CD4-positive, CD25-positive, alpha-beta regulatory T cell (primary cell): ENCODE results near the gene B4GALNT2. TPM values are rescaled to one million over a fixed set of nuclear protein-coding genes. Genes with fewer than 3 reads are reported as not detected.
"Not testable (repeated sequence)": the region's sequence is repeated elsewhere in the genome, so short reads cannot be mapped to it uniquely, and the experiment has no call there.

Experiments used
- ATAC-seq, 2 donors: fragments of 150-1000 bp; cut with Tn5 transposase; one replicate each; pipeline ENCODE4 v1.10.0; 2021; ENCODE audit warnings: low read depth in 2 of 2, moderate number of reproducible peaks in 2 of 2, moderate library complexity in 1 of 2
- DNase-seq, 3 donors: peaks; one replicate each; pipeline versions ENCODE4 v3.0.0 to v3.0.0-alpha.2; 2012 to 2022; ENCODE audit warnings: mixed read lengths in 1 of 3
- H3K27ac ChIP-seq: one replicate; pipeline ENCODE4 v1.7.0; 2013; ENCODE audit warnings: mild to moderate bottlenecking, low read length; ENCODE audit not compliant: insufficient read depth, poor library complexity, severe bottlenecking
- H3K27me3 ChIP-seq: one replicate; pipeline ENCODE4 v1.7.0; 2013; ENCODE audit warnings: low read length; ENCODE audit not compliant: control insufficient read depth, insufficient read depth
- H3K36me3 ChIP-seq: one replicate; pipeline ENCODE4 v1.7.0; 2013; ENCODE audit warnings: mild to moderate bottlenecking, low read length, moderate library complexity; ENCODE audit not compliant: control insufficient read depth, insufficient read depth
- H3K4me1 ChIP-seq: 2 replicates; pipeline ENCODE4 v1.7.0; 2013; ENCODE audit warnings: mild to moderate bottlenecking, low read length; ENCODE audit not compliant: insufficient read depth, control insufficient read depth, poor library complexity, severe bottlenecking
- H3K4me3 ChIP-seq: one replicate; pipeline ENCODE4 v1.7.0; 2013; ENCODE audit warnings: low read depth, mild to moderate bottlenecking, low read length, moderate library complexity
- H3K9me3 ChIP-seq, 2 experiments: 1 replicate in 1 of 2; 2 replicates in 1 of 2; pipeline ENCODE4 v1.7.0; 2013; ENCODE audit warnings: low read length in 2 of 2, mild to moderate bottlenecking in 1 of 2, moderate library complexity in 1 of 2; ENCODE audit not compliant: control insufficient read depth in 2 of 2
- H3K27ac Mint-ChIP-seq, 3 donors: one replicate each; pipeline ENCODE4 v1.8.0; 2020 to 2022; ENCODE audit warnings: mild to moderate bottlenecking in 3 of 3, mixed read lengths in 3 of 3, moderate library complexity in 2 of 3
- H3K27me3 Mint-ChIP-seq: one replicate; pipeline ENCODE4 v1.8.0; 2022; ENCODE audit warnings: mild to moderate bottlenecking, mixed read lengths
- H3K36me3 Mint-ChIP-seq: one replicate; pipeline ENCODE4 v1.8.0; 2020; ENCODE audit warnings: mixed read lengths
- H3K4me1 Mint-ChIP-seq, 4 donors: one replicate each; pipeline ENCODE4 v1.8.0; 2020 to 2022; ENCODE audit warnings: mixed read lengths in 4 of 4, mild to moderate bottlenecking in 1 of 4
- H3K4me3 Mint-ChIP-seq, 4 donors: one replicate each; pipeline ENCODE4 v1.8.0; 2020 to 2022; ENCODE audit warnings: mild to moderate bottlenecking in 4 of 4, mixed read lengths in 4 of 4, moderate library complexity in 3 of 4
- H3K9me3 Mint-ChIP-seq, 7 donors: one replicate each; pipeline ENCODE4 v1.8.0; 2020 to 2022; ENCODE audit warnings: mixed read lengths in 7 of 7, mild to moderate bottlenecking in 3 of 7, moderate library complexity in 2 of 7
- polyA plus RNA-seq, 4 donors: library from polyadenylated mRNA; unstranded; fragments of 300-500 nt; fragmentation: Illumina TruSeq; gene quantifications; one replicate each; pipeline ENCODE4 v1.2.3, GENCODE V29; 2021
- total RNA-seq: library from RNA; stranded (reverse); gene quantifications from one replicate; pipeline ENCODE4 v1.2.3, GENCODE V29; 2022

Gene B4GALNT2
- total and polyA plus RNA-seq, 5 donors from 2014 or later = not detected

- Mint-ChIP-seq H3K4me3 (no peak overlapping the region), H3K27me3 (peaks cover 52% of the 10 kb centered on the region), H3K27ac (no peak overlapping the region), H3K4me1 (no peaks in the 10 kb centered on the region), H3K9me3 (peaks cover 0 to under 1% (median 0%) of the 10 kb centered on the region in 7 donors), H3K36me3 (no peaks in the 10 kb centered on the region)
- Histone ChIP-seq H3K36me3 (no peaks in the 10 kb centered on the region), H3K27ac (no peak overlapping the region), H3K27me3 (peaks cover 11% of the 10 kb centered on the region), H3K4me3 (no peak overlapping the region), H3K9me3 (no peaks in the 10 kb centered on the region), H3K4me1 (no peaks in the 10 kb centered on the region)
- no peak for ATAC-seq
- DNase-seq = no peak
Observed at GRCh38 chr17:49123061-49123460, 9.5 kb upstream of the B4GALNT2 start.

GRCh38 chr17:49125449-49125848, 7.1 kb upstream of the B4GALNT2 start:
- H3K36me3 ChIP-seq = no peaks in the 10 kb centered on the region
- no peaks in the 10 kb centered on the region for H3K4me1 ChIP-seq
- Mint-ChIP-seq H3K27ac (no peak overlapping the region), H3K4me1 (no peaks in the 10 kb centered on the region), H3K27me3 (peaks cover 56% of the 10 kb centered on the region), H3K9me3 (peaks cover 0 to 3% (median 0%) of the 10 kb centered on the region in 7 donors), H3K36me3 (no peaks in the 10 kb centered on the region), H3K4me3 (no peak overlapping the region)
- DNase-seq = no peak
- no peak for ATAC-seq
- no peaks in the 10 kb centered on the region for H3K9me3 ChIP-seq
- H3K27ac ChIP-seq = no peak overlapping the region
- peaks cover 18% of the 10 kb centered on the region for H3K27me3 ChIP-seq
- H3K4me3 ChIP-seq = no peak overlapping the region

- H3K36me3 Mint-ChIP-seq, H3K9me3 Mint-ChIP-seq, H3K36me3 ChIP-seq, H3K9me3 ChIP-seq, H3K4me3 ChIP-seq, H3K4me3 Mint-ChIP-seq, H3K27ac ChIP-seq, ATAC-seq, DNase-seq, H3K27ac Mint-ChIP-seq, H3K4me1 Mint-ChIP-seq, H3K4me1 ChIP-seq: not testable (repeated sequence)
- peaks cover 60% of the 10 kb centered on the region for H3K27me3 Mint-ChIP-seq
- peaks cover 23% of the 10 kb centered on the region for H3K27me3 ChIP-seq
Observed at GRCh38 chr17:49126183-49126859, 6.2 kb upstream of the B4GALNT2 start.

GRCh38 chr17:49129359-49129950, 3.1 kb upstream of the B4GALNT2 start:
- not testable (repeated sequence) for H3K36me3 ChIP-seq, H3K9me3 Mint-ChIP-seq, H3K36me3 Mint-ChIP-seq, DNase-seq, H3K9me3 ChIP-seq, ATAC-seq, H3K4me3 ChIP-seq, H3K4me1 Mint-ChIP-seq, H3K27ac ChIP-seq
- H3K27me3 Mint-ChIP-seq = peaks cover 63% of the 10 kb centered on the region
- peaks cover 11% of the 10 kb centered on the region for H3K4me1 ChIP-seq
- peak overlapping the region in 1 of 3 donors; percentile 14 for H3K27ac Mint-ChIP-seq
- H3K4me3 Mint-ChIP-seq = peak overlapping the region in 1 of 4 donors; percentile 55
- H3K27me3 ChIP-seq = peaks cover 24% of the 10 kb centered on the region

GRCh38 chr17:49130891-49131290, 1.7 kb upstream of the B4GALNT2 start:
- peaks cover 24% of the 10 kb centered on the region for H3K27me3 ChIP-seq
- DNase-seq = no peak
- H3K9me3 Mint-ChIP-seq = peaks cover 0 to 5% (median 0%) of the 10 kb centered on the region in 7 donors
- no peaks in the 10 kb centered on the region for H3K9me3 ChIP-seq
- no peaks in the 10 kb centered on the region for H3K36me3 Mint-ChIP-seq
- H3K4me3 Mint-ChIP-seq = no peak overlapping the region
- no peak for ATAC-seq
- no peak overlapping the region for H3K27ac Mint-ChIP-seq
- H3K4me3 ChIP-seq = no peak overlapping the region
- peaks cover 11% of the 10 kb centered on the region for H3K4me1 ChIP-seq
- H3K27ac ChIP-seq = no peak overlapping the region
- H3K27me3 Mint-ChIP-seq = peaks cover 73% of the 10 kb centered on the region
- peaks cover 0 to 7% (median 6%) of the 10 kb centered on the region in 4 donors for H3K4me1 Mint-ChIP-seq
- H3K36me3 ChIP-seq = no peaks in the 10 kb centered on the region

GRCh38 chr17:49132317-49132698, 261 bp upstream of the B4GALNT2 start:
- no peak for DNase-seq
- Histone ChIP-seq H3K4me1 (peaks cover 11% of the 10 kb centered on the region), H3K27ac (no peak overlapping the region), H3K9me3 (no peaks in the 10 kb centered on the region), H3K27me3 (peaks cover 24% of the 10 kb centered on the region), H3K4me3 (no peak overlapping the region), H3K36me3 (no peaks in the 10 kb centered on the region)
- H3K27ac Mint-ChIP-seq = no peak overlapping the region
- no peak for ATAC-seq
- peak overlapping the region in 3 of 4 donors; percentile 62 to 75 (median 65) for H3K4me3 Mint-ChIP-seq
- no peaks in the 10 kb centered on the region for H3K36me3 Mint-ChIP-seq
- peaks cover 74% of the 10 kb centered on the region for H3K27me3 Mint-ChIP-seq
- peaks cover 0 to 7% (median 6%) of the 10 kb centered on the region in 4 donors for H3K4me1 Mint-ChIP-seq
- peaks cover 0 to 5% (median 0%) of the 10 kb centered on the region in 7 donors for H3K9me3 Mint-ChIP-seq

GRCh38 chr17:49136335-49136734, 3.8 kb downstream of the B4GALNT2 start:
- H3K9me3 ChIP-seq = no peaks in the 10 kb centered on the region
- peaks cover 12% of the 10 kb centered on the region for H3K27me3 ChIP-seq
- peaks cover 11% of the 10 kb centered on the region for H3K4me1 ChIP-seq
- H3K4me1 Mint-ChIP-seq = peaks cover 0 to 7% (median 6%) of the 10 kb centered on the region in 4 donors
- peaks cover 0 to 2% (median 0%) of the 10 kb centered on the region in 7 donors for H3K9me3 Mint-ChIP-seq
- no peaks in the 10 kb centered on the region for H3K36me3 Mint-ChIP-seq
- no peak overlapping the region for H3K27ac ChIP-seq
- H3K27ac Mint-ChIP-seq = no peak overlapping the region
- H3K27me3 Mint-ChIP-seq = peaks cover 54% of the 10 kb centered on the region
- H3K4me3 ChIP-seq = no peak overlapping the region
- ATAC-seq (no peak), DNase-seq (no peak)
- H3K4me3 Mint-ChIP-seq = no peak overlapping the region
- no peaks in the 10 kb centered on the region for H3K36me3 ChIP-seq

GRCh38 chr17:49145654-49146053, 13.1 kb downstream of the B4GALNT2 start:
- H3K27ac Mint-ChIP-seq = not testable (repeated sequence)

More at GRCh38 chr17:49145654-49146053, 13.1 kb downstream of the B4GALNT2 start:
- not testable (repeated sequence) for ATAC-seq, H3K36me3 Mint-ChIP-seq, H3K4me3 ChIP-seq, DNase-seq, H3K9me3 Mint-ChIP-seq, H3K4me3 Mint-ChIP-seq, H3K4me1 ChIP-seq, H3K9me3 ChIP-seq, H3K27ac ChIP-seq, H3K36me3 ChIP-seq, H3K4me1 Mint-ChIP-seq
- H3K27me3 Mint-ChIP-seq = peaks cover 39% of the 10 kb centered on the region
- peaks cover 13% of the 10 kb centered on the region for H3K27me3 ChIP-seq
